HG03103 (cell line): ENCODE data around the gene MAGEC1.
"Not testable (repeated sequence)": the region's sequence is repeated elsewhere in the genome, so short reads cannot be mapped to it uniquely, and the experiment has no call there.

Experiments used
- ATAC-seq: cut with Tn5 transposase; IDR thresholded peaks from one replicate; pipeline ENCODE4 v1.9.1; 2021; ENCODE audit warnings: low read depth; ENCODE audit not compliant: unreplicated experiment

MAGEC1 gene

GRCh38 chrX:141903400-141904155, at the start of gene MAGEC1:
Gene MAGEC1 (plus strand): TSS chrX:141903894. CDS start chrX:141905073, 1,179 bp downstream.
- ATAC-seq = no peak

GRCh38 chrX:141857479-141857878, 46.2 kb upstream of the MAGEC1 start:
- no peak for ATAC-seq

- no peak for ATAC-seq
Observed at GRCh38 chrX:141879616-141880015, 24.1 kb upstream of the MAGEC1 start.

GRCh38 chrX:141888811-141889210, 14.9 kb upstream of the MAGEC1 start:
- ATAC-seq = not testable (repeated sequence)

GRCh38 chrX:141894733-141895132, 9.0 kb upstream of the MAGEC1 start:
- ATAC-seq = no peak

GRCh38 chrX:141897690-141898089, 6.0 kb upstream of the MAGEC1 start:
- no peak for ATAC-seq

GRCh38 chrX:141902366-141902765, 1.3 kb upstream of the MAGEC1 start:
- no peak for ATAC-seq

GRCh38 chrX:141904262-141904661, 568 bp downstream of the MAGEC1 start:
- ATAC-seq = no peak

GRCh38 chrX:141917801-141918200, 14.1 kb downstream of the MAGEC1 start:
- no peak for ATAC-seq

- ATAC-seq = no peak
Observed at GRCh38 chrX:141924293-141924692, 20.6 kb downstream of the MAGEC1 start.

GRCh38 chrX:141928432-141928831, 24.7 kb downstream of the MAGEC1 start:
- no peak for ATAC-seq

GRCh38 chrX:141934059-141934641, 30.5 kb downstream of the MAGEC1 start:
- ATAC-seq = no peak

GRCh38 chrX:141935645-141936044, 32.0 kb downstream of the MAGEC1 start:
- no peak for ATAC-seq

- ATAC-seq = no peak
Observed at GRCh38 chrX:141936080-141936479, 32.4 kb downstream of the MAGEC1 start.

- no peak for ATAC-seq
Observed at GRCh38 chrX:141941234-141941633, 37.5 kb downstream of the MAGEC1 start.

GRCh38 chrX:141945426-141945825, 41.7 kb downstream of the MAGEC1 start:
- no peak for ATAC-seq

GRCh38 chrX:141947350-141947749, 43.7 kb downstream of the MAGEC1 start:
- no peak for ATAC-seq

GRCh38 chrX:141952603-141953002, 48.9 kb downstream of the MAGEC1 start:
- no peak for ATAC-seq

GRCh38 chrX:141958675-141959074, 55.0 kb downstream of the MAGEC1 start:
- no peak for ATAC-seq
